ENCODE measurements around the gene RAC2. TPM values are rescaled to one million over a fixed set of nuclear protein-coding genes. Genes with fewer than 3 reads are reported as not detected.

Gene RAC2
- total RNA-seq, 1 donor from 2014 or later = 1.2 TPM

DNA sequence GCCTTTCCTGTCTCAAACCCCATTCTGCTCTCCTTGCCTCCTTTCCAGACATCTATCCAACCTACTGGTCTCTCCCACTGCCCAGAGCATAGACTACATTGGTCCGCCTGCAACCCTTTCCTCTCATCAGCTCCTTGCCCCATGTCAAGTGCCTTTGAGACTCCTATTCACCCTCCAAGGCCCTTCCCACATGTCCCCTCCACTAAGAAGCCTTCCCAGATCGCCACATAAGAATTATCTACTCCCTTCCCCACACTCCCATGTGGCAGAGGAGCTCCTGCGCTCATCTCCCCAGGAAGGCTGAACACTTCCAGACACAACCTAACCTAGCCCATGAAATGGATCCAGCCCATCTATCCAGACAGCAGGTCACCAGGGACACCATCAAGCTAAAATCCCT, 66.3 kb downstream of the RAC2 start:
- no peaks in the 10 kb centered on the region for H3K9me3 Mint-ChIP-seq
- peaks cover 26% of the 10 kb centered on the region for H3K4me1 Mint-ChIP-seq (ENCODE audit: unreplicated experiment)
- H3K36me3 Mint-ChIP-seq = peaks cover 4% of the 10 kb centered on the region
- H3K27ac Mint-ChIP-seq = peak overlapping the region; percentile 46
- TF ChIP-seq, protein P1, sequence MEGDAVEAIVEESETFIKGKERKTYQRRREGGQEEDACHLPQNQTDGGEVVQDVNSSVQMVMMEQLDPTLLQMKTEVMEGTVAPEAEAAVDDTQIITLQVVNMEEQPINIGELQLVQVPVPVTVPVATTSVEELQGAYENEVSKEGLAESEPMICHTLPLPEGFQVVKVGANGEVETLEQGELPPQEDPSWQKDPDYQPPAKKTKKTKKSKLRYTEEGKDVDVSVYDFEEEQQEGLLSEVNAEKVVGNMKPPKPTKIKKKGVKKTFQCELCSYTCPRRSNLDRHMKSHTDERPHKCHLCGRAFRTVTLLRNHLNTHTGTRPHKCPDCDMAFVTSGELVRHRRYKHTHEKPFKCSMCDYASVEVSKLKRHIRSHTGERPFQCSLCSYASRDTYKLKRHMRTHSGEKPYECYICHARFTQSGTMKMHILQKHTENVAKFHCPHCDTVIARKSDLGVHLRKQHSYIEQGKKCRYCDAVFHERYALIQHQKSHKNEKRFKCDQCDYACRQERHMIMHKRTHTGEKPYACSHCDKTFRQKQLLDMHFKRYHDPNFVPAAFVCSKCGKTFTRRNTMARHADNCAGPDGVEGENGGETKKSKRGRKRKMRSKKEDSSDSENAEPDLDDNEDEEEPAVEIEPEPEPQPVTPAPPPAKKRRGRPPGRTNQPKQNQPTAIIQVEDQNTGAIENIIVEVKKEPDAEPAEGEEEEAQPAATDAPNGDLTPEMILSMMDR (conservative IDR thresholded peaks at IDR 0.05) = no peak
- H3K4me3 Mint-ChIP-seq = no peak overlapping the region
- DNase-seq (ENCODE audit: extremely low spot score, unreplicated experiment) = no peak
- peaks cover 17% of the 10 kb centered on the region for H3K27me3 Mint-ChIP-seq

DNA sequence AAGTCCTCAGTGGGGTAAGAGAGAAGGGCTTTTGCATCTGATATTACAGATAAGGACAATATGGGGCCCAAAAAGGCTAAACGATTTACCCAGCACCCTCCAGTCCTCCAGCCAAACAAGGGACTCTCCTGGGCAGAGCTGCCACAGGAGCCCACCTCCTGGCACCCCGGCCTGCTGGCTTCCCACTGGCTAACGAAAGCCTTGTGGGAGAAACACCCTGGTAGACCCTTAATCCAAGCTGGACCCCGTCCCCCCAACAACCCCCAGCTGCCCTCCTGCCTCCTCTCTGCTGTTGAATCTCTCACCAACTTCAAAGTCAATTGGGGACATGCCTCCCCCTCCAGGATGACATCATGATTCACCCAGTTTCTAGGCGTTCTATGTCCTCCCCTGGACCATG, 66.8 kb downstream of the RAC2 start:
- TF ChIP-seq, protein P1 (conservative IDR thresholded peaks at IDR 0.05) = no peak
- H3K27ac Mint-ChIP-seq = peak overlapping the region; percentile 46
- no peak overlapping the region for H3K4me3 Mint-ChIP-seq
- no peak for DNase-seq (ENCODE audit: extremely low spot score, unreplicated experiment)
- H3K4me1 Mint-ChIP-seq (ENCODE audit: unreplicated experiment) = peaks cover 26% of the 10 kb centered on the region
- H3K27me3 Mint-ChIP-seq = peaks cover 17% of the 10 kb centered on the region
- H3K9me3 Mint-ChIP-seq = no peaks in the 10 kb centered on the region
- H3K36me3 Mint-ChIP-seq = peaks cover 4% of the 10 kb centered on the region

DNA sequence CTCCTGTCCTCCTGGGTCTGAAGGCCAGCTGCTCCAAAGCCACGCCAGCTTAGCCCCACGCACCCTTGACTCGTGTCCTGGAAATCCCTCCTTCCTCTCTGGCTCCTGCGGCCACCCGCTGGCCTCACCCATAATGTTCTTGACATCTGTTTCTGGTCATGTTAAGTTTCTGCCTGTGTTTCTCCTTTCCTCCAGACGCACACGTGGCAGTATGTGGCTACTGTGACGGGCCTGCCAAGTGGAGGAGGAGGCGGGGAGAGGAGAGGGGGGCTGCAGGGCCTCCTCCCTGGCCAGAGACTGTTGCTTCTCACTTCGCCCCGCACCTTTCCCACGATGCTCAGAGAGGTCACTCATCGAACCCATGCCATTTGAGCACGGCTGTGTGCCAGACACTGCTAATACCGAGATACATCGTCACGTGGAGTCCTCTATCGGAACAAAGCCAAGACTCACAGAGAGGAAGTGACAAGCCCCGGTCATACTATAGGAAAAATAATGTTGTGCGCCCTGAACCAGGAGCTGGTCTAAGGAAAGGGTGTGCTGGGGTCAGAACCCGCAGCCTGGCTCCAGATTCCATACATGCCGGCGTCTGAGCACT, 67.5 kb downstream of the RAC2 start:
- no peak for DNase-seq (ENCODE audit: extremely low spot score, unreplicated experiment)
- no peaks in the 10 kb centered on the region for H3K9me3 Mint-ChIP-seq
- peaks cover 4% of the 10 kb centered on the region for H3K36me3 Mint-ChIP-seq
- peaks cover 29% of the 10 kb centered on the region for H3K4me1 Mint-ChIP-seq (ENCODE audit: unreplicated experiment)
- TF ChIP-seq, protein P1 (conservative IDR thresholded peaks at IDR 0.05) = no peak
- H3K27me3 Mint-ChIP-seq = peaks cover 18% of the 10 kb centered on the region
- H3K4me3 Mint-ChIP-seq = peak overlapping the region; percentile 19
- no peak overlapping the region for H3K27ac Mint-ChIP-seq

DNA sequence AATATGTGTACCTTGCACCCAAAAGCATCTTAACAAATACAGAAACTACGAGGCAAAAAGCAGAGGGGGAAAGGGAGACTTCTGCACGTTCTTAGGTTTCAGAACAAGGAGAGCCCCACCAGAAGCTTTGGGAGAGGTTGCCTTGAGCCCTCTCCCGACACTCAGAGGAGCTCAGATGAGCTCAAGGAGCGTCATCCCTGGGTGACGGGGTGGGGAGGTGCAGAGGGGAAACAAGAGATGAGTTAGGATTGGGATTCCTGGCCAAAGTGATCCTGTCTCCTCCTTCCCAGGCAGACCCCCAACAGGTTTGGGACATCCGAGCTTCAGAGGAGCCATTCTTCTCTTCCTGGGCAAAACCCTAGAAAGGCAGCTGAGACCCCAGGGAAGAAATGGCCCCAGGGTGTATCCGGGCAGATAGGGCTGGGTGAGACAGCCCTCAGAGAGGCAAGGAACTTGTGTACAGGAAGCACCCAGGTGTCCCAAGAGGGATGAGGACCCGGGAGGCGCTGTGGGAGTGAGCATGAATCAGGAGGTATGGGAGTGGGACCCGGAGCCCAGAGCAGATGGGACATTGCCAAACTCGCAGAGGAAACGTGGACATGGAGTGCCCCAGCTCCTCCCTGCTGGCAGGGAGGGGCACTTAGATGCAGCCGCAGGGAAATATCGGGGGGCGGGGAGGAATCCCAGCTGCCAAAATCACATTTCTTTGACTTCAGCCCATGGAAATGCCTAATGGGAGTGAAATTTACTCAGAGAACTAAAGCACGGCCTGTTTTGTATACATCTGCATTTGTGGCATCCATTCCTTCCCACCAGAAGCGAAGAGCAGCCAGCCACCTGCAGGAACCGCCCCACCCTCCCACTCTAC, 68.4 kb downstream of the RAC2 start:
- Mint-ChIP-seq H3K27ac (no peak overlapping the region), H3K9me3 (no peaks in the 10 kb centered on the region), H3K36me3 (peaks cover 4% of the 10 kb centered on the region), H3K27me3 (peaks cover 23% of the 10 kb centered on the region), H3K4me3 (no peak overlapping the region), H3K4me1 (ENCODE audit: unreplicated experiment) (peaks cover 33% of the 10 kb centered on the region)
- DNase-seq (ENCODE audit: extremely low spot score, unreplicated experiment) = no peak
- TF ChIP-seq, protein P1 (conservative IDR thresholded peaks at IDR 0.05) = no peak

Other genes with a start within 250 kb of the RAC2 start
- gene TST, start 224.8 kb downstream of the RAC2 start, total RNA-seq (ENCODE audit: low replicate concordance) = 30.8 and 34.0 TPM in 2 replicates
- 56.6 and 71.3 TPM in 2 replicates for gene MPST, start 224.5 kb downstream of the RAC2 start, total RNA-seq (ENCODE audit: low replicate concordance)
- gene KCTD17, start 192.5 kb downstream of the RAC2 start, total RNA-seq (ENCODE audit: low replicate concordance) = 11.1 and 53.7 TPM in 2 replicates
- gene TMPRSS6, start 134.6 kb downstream of the RAC2 start, total RNA-seq (ENCODE audit: low replicate concordance) = 7.6 and 14.3 TPM in 2 replicates
- gene IL2RB, start 94.4 kb downstream of the RAC2 start, total RNA-seq (ENCODE audit: low replicate concordance) = 0.12 and 0.68 TPM in 2 replicates
- 23.2 and 26.2 TPM in 2 replicates for gene C1QTNF6, start 56.0 kb downstream of the RAC2 start, total RNA-seq (ENCODE audit: low replicate concordance)
- 2.4 and 3.4 TPM in 2 replicates for gene SSTR3, start 31.8 kb downstream of the RAC2 start, total RNA-seq (ENCODE audit: low replicate concordance)
- gene CYTH4, start 38.2 kb upstream of the RAC2 start, total RNA-seq (ENCODE audit: low replicate concordance) = not detected in 2 replicates
- gene ELFN2, start 183.2 kb upstream of the RAC2 start, total RNA-seq (ENCODE audit: low replicate concordance) = 0.53 and 1.3 TPM in 2 replicates
- 0.76 and 0.82 TPM in 2 replicates for gene MFNG, start 242.1 kb upstream of the RAC2 start, total RNA-seq (ENCODE audit: low replicate concordance)

Measured in type B pancreatic cell (in vitro differentiated cells).